Measurements from ENCODE around the gene EFS.
A peak's percentile ranks its signal among the peaks of the same experiment; 100 is the strongest.

EFS gene

GRCh38 chr14:23377573-23378563 is 12.9 kb upstream of the EFS start:
- no peak for DNase-seq

- no peak for DNase-seq
Observed at GRCh38 chr14:23377198-23377550, 12.2 kb upstream of the EFS start.

- DNase-seq = no peak
Observed at GRCh38 chr14:23376482-23377197, 11.7 kb upstream of the EFS start, which contains the start of gene CMTM5. TSS of gene CMTM5 (plus strand) at chr14:23377046. CDS start at chr14:23377252, 206 bp downstream.

GRCh38 chr14:23375527-23376251 is 10.7 kb upstream of the EFS start:
- DNase-seq = no peak

- no peak for DNase-seq
Observed at GRCh38 chr14:23373041-23373440, 8.1 kb upstream of the EFS start.

DNA sequence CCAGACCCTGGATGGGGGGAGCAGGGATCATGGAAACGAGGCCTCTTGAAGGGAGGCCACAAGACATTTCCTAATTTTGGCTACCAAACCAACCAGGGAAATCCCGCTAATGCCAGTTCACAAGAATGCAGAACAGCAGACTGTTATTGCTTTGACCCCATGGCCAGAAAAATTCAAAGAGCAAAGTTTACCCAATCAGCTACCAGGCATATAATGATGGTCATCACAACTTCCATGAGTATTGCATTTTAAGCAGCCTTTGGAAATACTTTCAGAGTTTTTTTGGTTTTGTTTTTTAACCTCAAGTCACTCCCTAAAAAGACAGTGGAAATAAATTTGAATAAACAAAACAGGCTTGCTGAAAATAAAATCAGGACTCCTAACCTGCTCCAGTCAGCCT is 7.5 kb upstream of the EFS start, which contains the start of gene IL25:
TSS of gene IL25 (plus strand) at position 301 of the 400 bp plus-strand sequence.
- no peak for DNase-seq

DNA sequence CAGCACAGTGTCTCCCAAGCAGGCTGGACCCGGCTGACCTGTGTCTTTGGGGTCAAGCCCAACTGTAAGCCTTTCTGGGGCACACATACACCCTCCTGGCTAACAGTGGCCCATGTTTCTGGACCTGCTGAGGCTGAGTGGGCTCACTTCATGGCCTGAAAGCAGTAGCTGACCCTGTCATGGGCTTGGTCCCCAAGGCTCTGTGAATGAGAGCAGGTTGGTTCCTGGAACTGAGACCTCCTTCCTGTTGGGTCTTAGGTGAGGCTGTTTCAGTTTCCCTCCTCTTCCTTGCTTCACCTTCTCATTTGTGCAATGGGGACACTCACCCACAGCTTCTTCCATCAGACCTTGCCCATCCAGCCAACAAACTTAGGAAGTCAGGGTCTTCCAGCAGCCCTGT is 6.9 kb upstream of the EFS start:
- DNase-seq = no peak

GRCh38 chr14:23370221-23370620 is 5.2 kb upstream of the EFS start:
- no peak for DNase-seq

DNA sequence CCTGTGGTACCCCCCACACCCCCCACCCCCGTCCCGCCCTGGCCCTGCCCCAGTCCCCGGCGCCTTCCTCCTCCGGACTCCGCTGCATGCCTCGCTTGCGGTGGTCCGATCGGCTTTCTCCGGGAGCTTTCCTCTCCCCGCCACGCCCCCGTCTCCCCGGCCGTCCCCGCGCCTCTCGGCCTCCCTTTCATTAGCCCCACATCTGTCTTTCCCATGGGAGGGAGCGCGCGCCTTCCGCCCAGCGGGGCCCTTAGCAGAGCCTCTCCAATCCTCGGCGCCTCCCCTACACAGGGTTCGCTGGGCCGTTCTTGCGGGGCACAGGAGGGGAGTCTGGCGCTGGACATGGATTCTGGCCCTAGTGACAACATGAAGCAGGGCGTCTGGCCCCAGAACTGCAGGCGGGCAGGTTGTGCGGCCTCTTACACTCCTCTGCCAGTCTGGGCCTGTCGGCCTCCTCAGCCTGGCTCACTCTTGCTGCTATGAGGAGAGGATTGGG is 1.5 kb upstream of the EFS start:
- DNase-seq = no peak

DNA sequence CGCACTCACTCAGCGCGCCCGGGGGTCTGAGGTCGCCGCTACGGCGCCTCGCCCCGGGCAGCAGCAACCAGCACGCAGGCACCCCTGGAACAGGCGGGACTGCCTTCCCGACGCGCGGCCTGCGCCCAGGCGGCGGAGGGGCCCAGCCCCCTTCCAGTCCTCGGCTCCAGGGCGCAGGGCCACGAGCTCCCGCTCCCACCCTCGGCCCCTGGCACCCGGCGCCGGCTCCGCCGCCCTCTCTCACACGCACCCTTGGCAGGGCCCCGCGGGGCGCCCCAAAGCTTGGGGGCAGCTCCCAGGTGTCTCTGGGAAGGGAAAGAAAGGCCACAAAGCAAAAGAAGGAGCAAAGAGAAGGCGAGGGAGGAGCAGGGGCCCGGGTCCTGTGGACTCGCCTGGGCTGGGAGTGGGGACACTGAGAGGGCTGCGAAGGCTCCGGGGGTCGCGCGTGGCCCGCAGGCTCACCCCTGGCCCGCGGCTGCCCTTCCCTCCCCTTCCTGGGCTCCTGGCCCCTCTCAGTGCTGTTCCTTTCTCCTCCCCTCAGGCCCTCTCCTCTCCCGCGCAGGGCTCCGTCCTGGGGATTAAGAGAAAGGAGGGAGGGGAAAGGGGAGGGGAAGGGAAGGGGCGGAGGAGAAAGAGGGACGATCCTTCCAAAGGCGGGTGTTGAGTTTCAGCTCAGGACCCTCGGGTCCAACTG is 907 bp upstream of the EFS start:
- DNase-seq = peak; percentile 80

DNA sequence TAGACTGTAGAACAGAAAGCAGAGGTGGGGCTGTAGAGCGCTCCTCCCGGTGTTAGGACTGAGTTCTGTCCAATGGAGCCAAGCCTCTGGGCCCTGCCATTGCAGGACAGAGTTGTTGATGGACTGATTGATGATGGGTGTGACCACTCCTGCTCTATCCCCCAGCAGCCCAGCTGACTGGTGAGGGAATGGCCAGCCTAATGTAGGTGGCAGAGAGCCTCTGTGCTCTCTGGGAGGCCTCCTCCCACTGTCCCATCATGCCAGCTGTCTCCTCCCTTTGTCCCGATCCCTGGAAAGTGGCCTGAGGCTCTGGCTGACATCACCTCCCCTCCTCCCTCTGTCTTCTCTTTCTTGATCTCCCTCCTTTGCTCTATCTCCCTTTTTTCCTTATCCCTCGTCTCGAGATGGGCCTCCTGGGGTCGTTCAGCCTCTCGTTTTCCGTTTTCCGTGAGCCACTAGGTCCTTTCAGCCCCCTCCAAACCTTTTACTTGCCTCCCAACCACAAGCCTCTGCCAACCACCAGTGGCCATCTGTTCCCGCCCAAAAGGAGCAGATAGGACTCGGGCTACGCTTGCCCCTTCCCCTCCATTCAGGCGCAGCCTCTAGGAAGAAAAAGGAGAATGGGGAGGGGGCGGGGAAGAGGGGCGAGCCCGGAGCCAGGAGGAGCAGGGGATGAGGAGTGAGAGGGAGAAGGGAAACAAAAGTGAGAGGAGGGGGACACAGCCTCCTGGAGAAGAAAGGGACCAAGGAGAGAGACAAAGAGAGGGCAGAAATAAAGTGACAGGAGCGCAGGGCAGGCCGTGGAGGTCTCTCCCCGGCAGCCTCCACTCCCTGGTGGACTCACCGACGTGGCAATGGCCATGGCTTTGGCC is 572 bp downstream of the EFS start:
- peak; percentile 44 for DNase-seq

DNA sequence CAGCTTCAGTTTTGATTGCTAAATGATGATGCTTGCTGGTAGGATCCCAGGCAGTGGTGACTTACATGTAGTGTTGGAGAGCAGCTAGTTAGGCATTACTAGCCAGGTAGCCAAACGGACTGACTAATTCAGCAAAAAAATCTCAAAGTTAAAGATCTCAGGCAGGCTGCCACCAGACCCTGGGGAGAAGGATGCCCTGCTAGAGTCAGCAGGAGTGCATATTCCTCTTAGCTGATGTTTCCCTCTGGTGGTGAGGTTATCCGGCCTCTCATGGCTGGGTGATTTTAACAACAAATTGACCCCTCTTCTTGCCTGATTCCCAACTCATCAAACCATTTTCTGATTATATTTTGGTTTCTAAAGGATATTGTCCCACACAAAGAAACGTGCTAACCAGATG is 2.8 kb downstream of the EFS start:
- peak; percentile 49 for DNase-seq

DNA sequence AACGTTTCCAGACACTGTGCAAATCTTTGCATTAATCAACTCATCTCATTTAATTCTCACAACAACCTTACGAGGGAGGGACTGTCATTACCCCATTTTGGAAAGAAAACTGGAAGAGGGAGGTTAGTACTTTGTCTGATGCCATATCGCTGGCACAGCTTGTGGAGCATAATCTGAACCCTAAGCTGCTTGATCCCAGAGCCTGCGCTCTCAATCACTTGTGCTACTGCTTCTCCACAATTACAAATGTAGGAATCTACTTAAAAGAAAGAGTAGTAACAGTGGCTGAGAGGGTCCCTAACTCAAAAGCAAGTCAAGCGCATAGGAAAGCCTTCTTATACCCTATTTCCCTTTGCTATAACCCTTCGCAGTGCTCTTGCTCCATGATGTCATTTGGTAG is 3.2 kb downstream of the EFS start:
- DNase-seq = no peak

GRCh38 chr14:23361320-23361719 is 3.7 kb downstream of the EFS start:
- peak; percentile 27 for DNase-seq

DNA sequence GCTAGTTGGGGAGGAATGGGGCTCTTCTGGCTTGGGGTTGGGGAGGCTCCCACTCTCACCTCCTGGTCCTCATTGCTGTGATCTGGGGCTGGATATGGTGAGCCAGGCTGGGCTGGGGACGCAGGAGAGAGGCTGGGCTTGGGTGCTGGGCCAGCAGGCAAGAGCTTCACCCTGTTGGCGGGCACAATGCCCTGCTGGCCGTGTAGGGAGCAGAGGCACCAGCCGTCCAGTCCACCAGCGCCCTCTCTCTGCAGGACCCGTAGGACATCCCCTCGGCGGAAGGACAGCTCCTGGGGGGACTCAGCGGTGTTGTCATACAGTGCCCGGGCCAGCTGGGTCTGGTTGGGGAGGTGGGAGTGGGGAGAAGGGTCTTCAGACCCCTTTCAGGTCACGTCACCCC is 4.5 kb downstream of the EFS start:
- no peak for DNase-seq

GRCh38 chr14:23359722-23360447 is 5.1 kb downstream of the EFS start:
- no peak for DNase-seq

DNA sequence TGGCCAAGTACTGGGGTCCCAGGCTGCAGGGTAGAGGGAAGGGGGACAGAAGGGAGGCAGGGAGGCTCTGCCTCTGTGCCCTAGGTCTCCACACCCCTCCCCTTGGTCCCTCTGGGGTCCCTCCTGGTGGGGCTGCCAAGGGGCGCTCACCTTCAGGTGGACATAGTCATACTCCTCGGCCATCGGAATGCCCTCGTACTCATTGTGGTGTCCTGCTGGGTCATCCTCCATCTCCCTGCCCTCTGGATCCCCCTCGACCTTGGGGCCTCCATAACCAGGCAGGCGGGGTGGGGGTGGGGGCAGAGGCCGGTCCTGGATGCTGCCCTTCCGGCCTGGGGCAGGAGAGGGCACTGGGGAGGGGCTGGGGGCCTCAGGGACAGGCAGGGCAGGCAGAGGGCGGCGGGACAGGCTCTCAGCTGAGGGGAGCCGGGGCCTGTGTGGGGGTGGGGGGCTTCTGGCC is 5.8 kb downstream of the EFS start:
- no peak for DNase-seq

GRCh38 chr14:23358553-23359166 is 6.3 kb downstream of the EFS start:
- DNase-seq = no peak

DNA sequence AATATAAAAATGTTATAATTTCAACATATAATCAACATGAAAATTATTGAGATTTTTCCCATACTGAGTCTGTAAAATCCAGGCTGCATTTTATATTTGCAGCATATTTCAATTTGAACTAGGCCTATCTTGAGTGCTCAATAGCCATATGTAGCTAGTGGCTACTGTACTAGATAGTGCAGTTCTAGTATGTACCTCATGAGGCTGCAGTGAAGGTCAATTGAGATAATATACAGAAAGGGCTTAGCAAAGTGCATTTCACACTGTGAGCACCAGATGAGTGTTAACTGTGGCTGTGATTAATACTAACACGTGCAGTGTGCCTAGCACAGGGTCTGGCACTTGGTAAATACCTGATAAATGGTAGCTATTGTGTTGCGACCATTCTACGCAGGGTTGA is 6.9 kb downstream of the EFS start:
- no peak for DNase-seq

DNA sequence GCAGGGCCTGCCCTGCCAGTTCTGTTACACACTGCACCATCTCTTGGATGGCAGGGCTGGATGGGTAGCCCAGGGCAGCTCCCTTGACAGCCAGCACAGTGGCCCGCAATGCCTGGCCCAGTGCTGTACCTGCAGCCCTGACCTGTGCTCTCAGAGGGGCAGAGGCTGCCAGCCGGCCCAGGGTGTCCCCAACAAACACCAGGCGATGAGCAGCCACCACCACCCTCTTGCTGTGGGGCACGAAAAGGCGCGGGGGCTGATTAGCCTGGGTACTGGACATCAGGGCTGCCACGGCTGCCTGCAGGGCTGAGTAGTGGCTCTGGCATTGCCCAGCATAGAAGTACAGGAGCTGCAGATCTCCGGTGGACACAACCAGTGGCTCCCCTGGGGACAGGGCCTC is 7.7 kb downstream of the EFS start:
- DNase-seq = no peak

All from fibroblast of upper back skin (primary cell).